Left cardiac atrium (tissue), 4 donors: ENCODE data around the gene MSANTD7. TPM values are rescaled to one million over a fixed set of nuclear protein-coding genes. Genes with fewer than 3 reads are reported as not detected.
A peak's percentile ranks its signal among the peaks of the same experiment; 100 is the strongest.

Experiments
- ATAC-seq, 2 donors: fragments of 200-7000 bp; cut with Tn5 transposase; one replicate each; pipeline ENCODE4 v1.9.1; 2020; ENCODE audit warnings: mild to moderate bottlenecking in 2 of 2, moderate library complexity in 2 of 2
- DNase-seq: peaks from one replicate; pipeline ENCODE4 v3.0.0-alpha.2; 2020
- intact Hi-C, 2 donors: fragments of 100-400 bp; cut with DNase I; formaldehyde crosslinking; loops; one replicate each; pipeline versions ENCODE4 v1.14.1 to v1.15.1; 2022 to 2023
- total RNA-seq, 2 donors: library from RNA; stranded (reverse); fragmentation: NEBNext Ultra II Directional; extraction: Animal tissue kit (Norgen Biotek cat#: 25700); gene quantifications; one replicate each; pipeline ENCODE4 v1.2.1, GENCODE V29; 2021
- donor health status: DM: no; HTN: yes; CAD: no.
- donor health status: DM: no; HTN: yes; CAD: no; lungs with severe emphysema.
- donor health status: DM: yes; HTN: yes; CAD: no.
- donor health status: Dilated cardiomyopathy.

Gene MSANTD7
- total RNA-seq, 2 donors from 2014 or later: 5.4 to 6.3 TPM

DNA sequence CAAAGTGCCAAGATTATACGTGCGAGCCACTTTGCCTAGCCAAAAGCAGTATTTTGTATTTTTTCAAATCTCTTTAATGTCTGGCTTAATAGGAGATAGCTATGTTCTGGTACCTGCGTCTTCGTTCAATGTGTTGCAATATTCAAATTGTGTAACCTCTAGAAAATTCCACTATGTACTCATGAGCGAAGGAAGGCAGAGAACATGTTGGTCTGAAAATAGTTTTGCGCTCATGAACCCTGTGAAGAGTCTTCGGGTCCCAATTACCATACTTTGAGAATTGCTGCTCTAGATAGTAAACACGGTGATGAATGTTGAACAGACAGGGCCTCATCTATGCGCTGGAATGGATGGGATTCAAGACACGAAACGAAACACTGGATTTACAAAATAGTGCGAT, 37.8 kb downstream of the MSANTD7 start:
- ATAC-seq (no peak), DNase-seq (no peak)
- intact Hi-C loops: loop anchor here in 1 of 2 donors (2.0 to 10.0 kb wide), 3 partner anchors 37 to 274 kb away; partner anchors contain the start of genes CDNF, DCLRE1C, HSPA14 and MEIG1

DNA sequence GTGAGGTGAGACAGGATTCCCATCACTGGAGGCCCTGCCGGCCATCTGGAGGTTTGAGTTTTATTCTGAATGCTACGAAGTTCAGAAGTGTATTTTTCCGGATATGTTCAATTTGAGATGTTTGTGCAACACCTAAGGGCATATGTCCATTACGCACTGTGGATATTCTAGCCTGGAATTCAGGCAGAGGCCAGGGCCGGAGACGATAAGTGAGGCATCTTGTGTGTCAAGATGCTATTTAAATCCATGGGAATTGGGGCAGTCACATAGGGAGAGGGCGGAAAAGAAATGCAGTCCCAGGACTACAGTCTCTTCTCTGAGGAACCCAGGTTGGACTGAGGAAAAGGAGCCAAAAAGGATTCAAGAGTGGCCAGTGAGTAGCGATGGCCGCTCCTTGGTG, 38.7 kb downstream of the MSANTD7 start:
- ATAC-seq (no peak), DNase-seq (peak; percentile 28)
- intact Hi-C loops: loop anchor here in 1 of 2 donors (2.0 to 10.0 kb wide), 3 partner anchors 38 to 274 kb away; partner anchors contain the start of genes CDNF, DCLRE1C, HSPA14 and MEIG1

DNA sequence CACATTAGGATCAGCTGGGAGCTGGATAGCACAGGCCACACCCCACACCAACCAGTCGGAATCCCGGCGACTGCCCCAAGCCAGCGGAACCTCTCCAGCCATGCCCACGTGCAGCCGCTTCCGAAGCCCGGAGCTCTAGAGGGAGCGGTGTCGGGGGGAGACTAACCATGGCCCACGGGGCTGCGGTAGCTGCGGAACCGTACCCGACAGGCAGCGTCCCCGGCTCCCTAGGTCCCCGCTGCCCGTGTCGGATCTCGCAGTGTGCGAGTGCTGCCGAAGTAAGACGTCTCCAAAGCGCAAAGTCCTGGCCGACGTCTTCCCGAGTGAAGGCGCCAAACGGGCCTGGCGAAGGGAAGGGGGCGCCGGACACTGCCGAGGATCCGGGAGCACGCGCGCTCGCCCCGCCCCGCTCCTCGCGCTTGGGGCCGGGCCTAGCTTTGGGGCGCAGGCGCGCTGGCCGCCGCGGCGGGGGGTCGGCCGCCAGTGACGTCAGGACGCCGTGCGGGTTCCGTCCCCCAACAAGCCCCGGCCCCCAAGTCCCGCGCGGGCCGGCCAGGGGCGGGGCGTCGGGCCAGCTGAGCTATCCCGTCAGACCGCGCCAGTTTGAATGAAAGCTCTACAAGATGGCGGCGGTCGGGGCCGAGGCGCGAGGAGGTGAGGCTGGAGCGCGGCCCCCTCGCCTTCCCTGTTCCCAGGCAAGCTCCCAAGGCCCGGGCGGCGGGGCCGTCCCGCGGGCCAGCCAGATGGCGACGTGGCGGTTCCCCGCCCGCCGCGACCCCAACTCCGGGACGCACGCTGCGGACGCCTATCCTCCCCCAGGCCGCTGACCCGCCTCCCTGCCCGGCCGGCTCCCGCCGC, 40.4 kb downstream of the MSANTD7 start, which contains the start of gene SUV39H2:
SUV39H2 (plus strand) TSS at position 601 of the 858 bp plus-strand sequence; CDS start at position 624, 23 bp downstream.
- DNase-seq (peak; percentile 96), ATAC-seq (peak; percentile 97)
- intact Hi-C loops: loop anchor here in 1 of 2 donors (5.0 to 10.0 kb wide), 2 partner anchors 76 to 276 kb away; partner anchors contain the start of genes DCLRE1C and MEIG1

DNA sequence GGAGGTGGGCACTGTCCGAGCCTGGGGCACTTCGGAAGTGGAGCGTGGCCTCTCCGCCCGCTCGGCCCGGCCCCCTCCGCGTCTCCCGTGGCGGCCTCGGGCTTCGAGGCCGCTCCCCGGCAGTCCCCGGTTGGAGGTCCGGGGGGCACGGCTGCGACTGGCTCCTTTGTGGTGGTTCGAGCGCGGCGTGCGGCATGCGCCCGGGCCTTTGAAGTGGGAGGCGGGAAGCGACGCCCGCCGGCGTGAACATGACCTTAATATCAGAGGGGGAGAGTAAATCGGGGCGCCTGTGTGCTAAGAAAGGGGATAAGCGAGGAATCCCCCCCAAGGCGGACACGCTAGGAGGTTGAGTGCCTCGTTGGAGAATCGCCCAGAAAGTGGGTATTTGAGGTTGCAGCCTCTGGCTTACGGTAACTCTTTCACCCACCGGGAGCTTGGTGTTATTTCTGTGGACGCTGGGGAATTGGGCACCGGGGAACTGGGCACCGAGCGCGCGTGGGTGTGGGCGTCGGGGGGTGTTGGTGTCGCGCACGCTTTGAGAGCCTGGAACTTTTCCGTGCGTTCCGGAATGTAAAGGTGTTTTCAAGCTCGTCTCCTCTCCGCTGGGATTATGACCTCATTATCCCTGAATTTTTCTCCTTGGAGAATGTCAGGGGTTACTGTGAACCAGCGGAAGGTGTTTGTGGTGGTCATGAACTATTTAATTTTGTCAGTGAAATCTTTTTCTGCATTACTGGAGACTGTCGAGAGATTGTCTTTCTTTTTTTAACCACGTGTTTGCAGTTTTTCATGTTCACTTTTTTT, 41.2 kb downstream of the MSANTD7 start:
- DNase-seq (no peak), ATAC-seq (no peak)
- intact Hi-C loops: loop anchor here in 1 of 2 donors (5.0 to 10.0 kb wide), 2 partner anchors 75 to 277 kb away; partner anchors contain the start of genes DCLRE1C and MEIG1

DNA sequence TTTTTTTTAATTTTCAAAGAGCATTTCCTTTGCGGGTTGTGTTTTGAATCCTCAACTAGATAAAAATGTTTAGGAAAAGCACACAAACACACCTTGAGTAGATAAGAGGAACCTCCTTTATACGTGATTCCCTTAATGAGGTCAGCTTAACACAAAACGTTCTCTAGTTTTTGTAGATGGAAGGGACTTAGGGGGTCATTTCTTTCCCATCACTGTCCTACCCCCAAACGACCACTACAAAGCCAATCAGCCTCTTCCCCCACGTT, 41.8 kb downstream of the MSANTD7 start:
- intact Hi-C loops: loop anchor here in 1 of 2 donors (5.0 to 10.0 kb wide), 2 partner anchors 75 to 278 kb away; partner anchors contain the start of genes DCLRE1C and MEIG1
- no peak for ATAC-seq
- no peak for DNase-seq

GRCh38 chr10:14880229-14880628, 42.1 kb downstream of the MSANTD7 start:
- DNase-seq (no peak), ATAC-seq (no peak)
- intact Hi-C loops: no loop called here

- ATAC-seq: no peak
- no peak for DNase-seq
- intact Hi-C loops: no loop called here
Observed at GRCh38 chr10:14884082-14884481, 46.0 kb downstream of the MSANTD7 start.

Other genes with a start within 250 kb of the MSANTD7 start
- 10 to 100 TPM; 15.3 to 17.1 TPM for gene FAM107B, start 63.4 kb upstream of the MSANTD7 start, total RNA-seq
- gene CDNF, start 269 bp upstream of the MSANTD7 start, total RNA-seq: 1 to 10 TPM; 1.3 to 1.6 TPM
- gene HSPA14, start within 50 bp of the MSANTD7 start, total RNA-seq: 10 to 100 TPM in 1 of 2 donors, 1 to 10 TPM in 1; 7.0 to 10.5 TPM
- gene SUV39H2, start 40.6 kb downstream of the MSANTD7 start, total RNA-seq: 1 to 10 TPM; 6.4 to 7.6 TPM
- 1 to 10 TPM; 3.9 to 5.4 TPM for gene DCLRE1C, start 115.8 kb downstream of the MSANTD7 start, total RNA-seq
- not detected for gene MEIG1, start 121.1 kb downstream of the MSANTD7 start, total RNA-seq
- gene OLAH, start 205.6 kb downstream of the MSANTD7 start, total RNA-seq: under 1 TPM; 0.35 to 0.42 TPM